GM19324 (cell line): ENCODE results near the gene GABRA1.

ENCODE experiments used
- ATAC-seq: cut with Tn5 transposase; IDR thresholded peaks from one replicate; pipeline ENCODE4 v1.9.1; 2021; ENCODE audit warnings: mild to moderate bottlenecking, moderate library complexity; ENCODE audit not compliant: unreplicated experiment, low FRiP score

GABRA1 gene

GRCh38 chr5:161847941-161848391 lies at the start of gene GABRA1:
GABRA1 (plus strand) TSS chr5:161848120; CDS start chr5:161850811, 2,691 bp downstream.
- ATAC-seq, result no peak

- ATAC-seq, result no peak
Observed at GRCh38 chr5:161799316-161799715, 48.6 kb upstream of the GABRA1 start.

- no peak for ATAC-seq
Observed at GRCh38 chr5:161804263-161804662, 43.7 kb upstream of the GABRA1 start.

- ATAC-seq, result no peak
Observed at GRCh38 chr5:161846746-161847145, 1.2 kb upstream of the GABRA1 start.

- ATAC-seq, result no peak
Observed at GRCh38 chr5:161847447-161847846, 473 bp upstream of the GABRA1 start.

- ATAC-seq, result no peak
Observed at GRCh38 chr5:161850491-161850890, 2.6 kb downstream of the GABRA1 start.

GRCh38 chr5:161851691-161852299 lies 3.9 kb downstream of the GABRA1 start:
- ATAC-seq, result no peak

GRCh38 chr5:161857358-161857757 lies 9.4 kb downstream of the GABRA1 start:
- ATAC-seq, result no peak

GRCh38 chr5:161863259-161863658 lies 15.3 kb downstream of the GABRA1 start:
- ATAC-seq, result no peak

GRCh38 chr5:161863811-161864210 lies 15.9 kb downstream of the GABRA1 start:
- ATAC-seq, result no peak

- ATAC-seq, result no peak
Observed at GRCh38 chr5:161865510-161865909, 17.6 kb downstream of the GABRA1 start.

- ATAC-seq, result no peak
Observed at GRCh38 chr5:161889971-161890370, 42.1 kb downstream of the GABRA1 start.

GRCh38 chr5:161895514-161895913 lies 47.6 kb downstream of the GABRA1 start:
- no peak for ATAC-seq

- no peak for ATAC-seq
Observed at GRCh38 chr5:161897033-161897432, 49.1 kb downstream of the GABRA1 start.

- ATAC-seq, result no peak
Observed at GRCh38 chr5:161899590-161899989, 51.7 kb downstream of the GABRA1 start.

GRCh38 chr5:161900981-161901380 lies 53.1 kb downstream of the GABRA1 start:
- no peak for ATAC-seq

GRCh38 chr5:161921781-161922180 lies 73.9 kb downstream of the GABRA1 start:
- ATAC-seq, result no peak

- no peak for ATAC-seq
Observed at GRCh38 chr5:161924270-161924669, 76.3 kb downstream of the GABRA1 start.

- no peak for ATAC-seq
Observed at GRCh38 chr5:161925960-161926359, 78.0 kb downstream of the GABRA1 start.

GRCh38 chr5:161934486-161934885 lies 86.6 kb downstream of the GABRA1 start:
- no peak for ATAC-seq

- no peak for ATAC-seq
Observed at GRCh38 chr5:161944974-161945373, 97.1 kb downstream of the GABRA1 start.

- ATAC-seq, result no peak
Observed at GRCh38 chr5:161946911-161947310, 99.0 kb downstream of the GABRA1 start.
